C4-2B (cell line): ENCODE measurements around the gene SCLY.

ENCODE experiments used
- ZFX ChIP-seq: fragments of 450-650 bp; IDR thresholded peaks from 2 replicates; pipeline ENCODE4 v1.6.1; 2017
- TF ChIP-seq, protein P1 (sequence below): fragments of 450-650 bp; conservative IDR thresholded peaks from 2 replicates; pipeline ENCODE4 v1.5.1; 2017; ENCODE audit warnings: mild to moderate bottlenecking

DNA sequence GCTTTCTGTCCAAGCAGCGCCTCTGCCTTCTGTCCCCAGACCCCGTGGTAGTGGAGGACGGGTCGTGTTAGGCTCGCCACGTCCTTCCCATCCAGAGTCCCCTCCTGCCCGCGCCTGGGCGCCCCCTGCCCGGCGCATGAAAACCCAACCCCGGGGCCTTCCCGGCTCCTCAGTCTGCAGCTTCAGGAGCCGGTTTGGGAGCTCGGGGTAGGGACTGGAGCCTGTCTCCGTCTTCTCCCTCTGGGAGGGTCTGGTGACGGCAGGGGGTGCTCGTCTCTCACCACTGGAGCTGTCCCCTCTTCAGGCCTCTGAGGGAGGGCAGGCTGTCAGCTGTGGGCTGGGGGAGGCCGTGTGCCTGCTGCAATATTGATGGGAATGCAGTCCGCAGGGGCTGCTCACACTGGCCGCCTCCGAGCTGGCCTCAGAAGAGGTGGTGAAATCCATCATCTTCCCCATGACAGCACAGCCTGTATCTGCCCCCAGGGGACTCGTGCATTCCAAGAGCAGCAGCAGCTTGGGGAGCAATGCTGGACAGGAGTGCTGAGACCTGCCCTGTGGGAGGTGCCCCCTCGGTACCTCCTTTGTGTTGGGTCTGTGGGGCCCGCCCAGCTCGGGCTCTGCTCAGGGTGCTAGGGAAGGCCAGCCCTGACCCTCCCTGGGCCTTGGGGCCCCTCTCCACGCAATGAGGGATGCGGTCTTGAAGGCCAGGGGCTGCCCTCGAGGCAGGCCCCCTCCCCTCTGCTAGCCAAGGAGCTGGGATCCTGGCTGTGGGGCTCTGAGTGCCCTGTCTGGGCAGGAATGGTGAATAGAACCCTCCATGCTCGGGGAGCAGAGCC is 59.9 kb downstream of the SCLY start:
- TF ChIP-seq, protein P1, sequence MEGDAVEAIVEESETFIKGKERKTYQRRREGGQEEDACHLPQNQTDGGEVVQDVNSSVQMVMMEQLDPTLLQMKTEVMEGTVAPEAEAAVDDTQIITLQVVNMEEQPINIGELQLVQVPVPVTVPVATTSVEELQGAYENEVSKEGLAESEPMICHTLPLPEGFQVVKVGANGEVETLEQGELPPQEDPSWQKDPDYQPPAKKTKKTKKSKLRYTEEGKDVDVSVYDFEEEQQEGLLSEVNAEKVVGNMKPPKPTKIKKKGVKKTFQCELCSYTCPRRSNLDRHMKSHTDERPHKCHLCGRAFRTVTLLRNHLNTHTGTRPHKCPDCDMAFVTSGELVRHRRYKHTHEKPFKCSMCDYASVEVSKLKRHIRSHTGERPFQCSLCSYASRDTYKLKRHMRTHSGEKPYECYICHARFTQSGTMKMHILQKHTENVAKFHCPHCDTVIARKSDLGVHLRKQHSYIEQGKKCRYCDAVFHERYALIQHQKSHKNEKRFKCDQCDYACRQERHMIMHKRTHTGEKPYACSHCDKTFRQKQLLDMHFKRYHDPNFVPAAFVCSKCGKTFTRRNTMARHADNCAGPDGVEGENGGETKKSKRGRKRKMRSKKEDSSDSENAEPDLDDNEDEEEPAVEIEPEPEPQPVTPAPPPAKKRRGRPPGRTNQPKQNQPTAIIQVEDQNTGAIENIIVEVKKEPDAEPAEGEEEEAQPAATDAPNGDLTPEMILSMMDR: no peak
- TF ChIP-seq ZFX: no peak
